ENCODE measurements around the gene TMEM18. TPM values are rescaled to one million over a fixed set of nuclear protein-coding genes. Genes with fewer than 3 reads are reported as not detected.

The TMEM18 gene
- total and polyA plus RNA-seq, 4 donors = 19.5 to 36.0 (median 21.4) TPM

- no peaks in the 10 kb centered on the region for H3K4me1 ChIP-seq (ENCODE audit: control insufficient read depth in 5 of 5, insufficient read depth in 5 of 5, low read length in 5 of 5)
- no peak for ATAC-seq (ENCODE audit: insufficient read depth, low FRiP score)
- 90 to 91% methylated on average over 5 of the region's 5 CpGs for WGBS, 2 donors
- no peak for DNase-seq
- no peak overlapping the region for H3K4me3 ChIP-seq
- H3K27ac ChIP-seq (ENCODE audit: low read depth in 1 of 2, low read length in 1 of 2) = no peak overlapping the region
- no peaks in the 10 kb centered on the region for H3K36me3 ChIP-seq (ENCODE audit: control insufficient read depth in 4 of 4, insufficient read depth in 4 of 4, low read length in 4 of 4)
- H3K9me3 ChIP-seq (ENCODE audit: control insufficient read depth in 4 of 4, insufficient read depth in 3 of 4, low read length in 3 of 4) = peaks cover 0 to 1% (median 0%) of the 10 kb centered on the region in 4 donors
- TF ChIP-seq, protein P1, sequence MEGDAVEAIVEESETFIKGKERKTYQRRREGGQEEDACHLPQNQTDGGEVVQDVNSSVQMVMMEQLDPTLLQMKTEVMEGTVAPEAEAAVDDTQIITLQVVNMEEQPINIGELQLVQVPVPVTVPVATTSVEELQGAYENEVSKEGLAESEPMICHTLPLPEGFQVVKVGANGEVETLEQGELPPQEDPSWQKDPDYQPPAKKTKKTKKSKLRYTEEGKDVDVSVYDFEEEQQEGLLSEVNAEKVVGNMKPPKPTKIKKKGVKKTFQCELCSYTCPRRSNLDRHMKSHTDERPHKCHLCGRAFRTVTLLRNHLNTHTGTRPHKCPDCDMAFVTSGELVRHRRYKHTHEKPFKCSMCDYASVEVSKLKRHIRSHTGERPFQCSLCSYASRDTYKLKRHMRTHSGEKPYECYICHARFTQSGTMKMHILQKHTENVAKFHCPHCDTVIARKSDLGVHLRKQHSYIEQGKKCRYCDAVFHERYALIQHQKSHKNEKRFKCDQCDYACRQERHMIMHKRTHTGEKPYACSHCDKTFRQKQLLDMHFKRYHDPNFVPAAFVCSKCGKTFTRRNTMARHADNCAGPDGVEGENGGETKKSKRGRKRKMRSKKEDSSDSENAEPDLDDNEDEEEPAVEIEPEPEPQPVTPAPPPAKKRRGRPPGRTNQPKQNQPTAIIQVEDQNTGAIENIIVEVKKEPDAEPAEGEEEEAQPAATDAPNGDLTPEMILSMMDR (IDR thresholded peaks at IDR 0.05; ENCODE audit: control extremely low read depth, extremely low read depth) = no peak
- H3K9ac ChIP-seq (ENCODE audit: insufficient read depth in 1 of 2, low read length in 2 of 2) = no peak overlapping the region
- H3K27me3 ChIP-seq (ENCODE audit: control insufficient read depth in 3 of 3, insufficient read depth in 3 of 3, low read length in 2 of 3) = peaks cover 0 to 8% (median 0%) of the 10 kb centered on the region in 3 donors
Observed at GRCh38 chr2:717661-718060, 40.5 kb upstream of the TMEM18 start.

DNA sequence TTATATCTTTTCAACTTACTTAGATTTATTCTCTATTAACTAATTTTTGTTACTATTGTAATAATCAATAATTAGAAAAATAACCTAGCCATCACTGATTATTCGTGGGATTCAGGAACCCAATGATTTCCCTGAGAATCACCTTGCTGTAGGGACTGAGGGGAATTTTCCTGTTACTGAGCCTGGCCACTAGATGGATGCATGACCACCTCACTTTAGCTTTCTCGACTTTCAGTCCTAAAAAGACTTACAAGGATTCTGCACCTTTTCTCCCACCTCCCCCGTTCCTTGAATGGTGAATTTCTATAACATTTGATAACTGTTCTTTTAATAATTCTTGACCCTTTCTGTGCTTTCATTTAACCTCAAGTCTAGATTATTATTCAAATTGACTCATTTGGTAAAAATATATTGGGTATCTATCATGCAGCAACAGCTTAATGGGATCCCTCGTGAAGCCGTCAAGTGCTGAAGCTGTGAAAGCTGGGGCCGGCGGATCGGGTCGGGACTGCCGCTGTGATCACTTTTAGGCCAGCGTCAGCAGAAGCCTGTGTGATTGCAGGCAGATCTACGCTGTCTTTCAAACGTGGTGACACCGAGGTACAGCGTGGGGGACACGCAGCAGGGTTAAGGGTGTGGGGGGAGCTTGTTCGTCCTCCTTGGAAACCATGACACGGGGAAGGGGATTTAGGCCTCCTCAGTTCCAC lies 38.8 kb upstream of the TMEM18 start:
- ATAC-seq (ENCODE audit: insufficient read depth, low FRiP score) (no peak), DNase-seq (peak in 1 of 3 donors; percentile 40)
- H3K9ac ChIP-seq (ENCODE audit: insufficient read depth in 1 of 2, low read length in 2 of 2) = no peak overlapping the region
- H3K36me3 ChIP-seq (ENCODE audit: control insufficient read depth in 4 of 4, insufficient read depth in 4 of 4, low read length in 4 of 4) = no peaks in the 10 kb centered on the region
- H3K27ac ChIP-seq (ENCODE audit: low read depth in 1 of 2, low read length in 1 of 2) = no peak overlapping the region
- 66 to 69% methylated on average over 18 of the region's 18 CpGs for WGBS, 2 donors
- TF ChIP-seq, protein P1 (IDR thresholded peaks at IDR 0.05; ENCODE audit: control extremely low read depth, extremely low read depth) = no peak
- H3K27me3 ChIP-seq (ENCODE audit: control insufficient read depth in 3 of 3, insufficient read depth in 3 of 3, low read length in 2 of 3) = peaks cover 0 to 8% (median 0%) of the 10 kb centered on the region in 3 donors
- H3K4me1 ChIP-seq (ENCODE audit: control insufficient read depth in 5 of 5, insufficient read depth in 5 of 5, low read length in 5 of 5) = no peaks in the 10 kb centered on the region
- peaks cover 0 to under 1% (median 0%) of the 10 kb centered on the region in 4 donors for H3K9me3 ChIP-seq (ENCODE audit: control insufficient read depth in 4 of 4, insufficient read depth in 3 of 4, low read length in 3 of 4)
- no peak overlapping the region for H3K4me3 ChIP-seq

- peaks cover 0 to 8% (median 0%) of the 10 kb centered on the region in 3 donors for H3K27me3 ChIP-seq (ENCODE audit: control insufficient read depth in 3 of 3, insufficient read depth in 3 of 3, low read length in 2 of 3)
- H3K9ac ChIP-seq (ENCODE audit: insufficient read depth in 1 of 2, low read length in 2 of 2) = peak overlapping the region in 1 of 2 donors; percentile 5
- H3K27ac ChIP-seq (ENCODE audit: low read depth in 1 of 2, low read length in 1 of 2) = no peak overlapping the region
- no peak overlapping the region for H3K4me3 ChIP-seq
- DNase-seq (no peak), ATAC-seq (ENCODE audit: insufficient read depth, low FRiP score) (no peak)
- TF ChIP-seq, protein P1 (IDR thresholded peaks at IDR 0.05; ENCODE audit: control extremely low read depth, extremely low read depth) = no peak
- H3K36me3 ChIP-seq (ENCODE audit: control insufficient read depth in 4 of 4, insufficient read depth in 4 of 4, low read length in 4 of 4) = no peaks in the 10 kb centered on the region
- WGBS, 2 donors = 31 to 48% methylated on average over 2 of the region's 2 CpGs
- no peaks in the 10 kb centered on the region for H3K4me1 ChIP-seq (ENCODE audit: control insufficient read depth in 5 of 5, insufficient read depth in 5 of 5, low read length in 5 of 5)
- no peaks in the 10 kb centered on the region for H3K9me3 ChIP-seq (ENCODE audit: control insufficient read depth in 4 of 4, insufficient read depth in 3 of 4, low read length in 3 of 4)
Observed at GRCh38 chr2:715038-715437, 37.8 kb upstream of the TMEM18 start.

All from lung (tissue), 12 donors.